AG04449 (cell line): Measurements from ENCODE around the gene CWF19L2.

Experiments used
- CTCF ChIA-PET: fragments of 350-600 bp; formaldehyde crosslinking; extraction: SDS; loops from one replicate; lab custom pipeline; 2021; ENCODE audit warnings: antibody characterized with exemption; lab: Yijun Ruan, JAX
- POLR2A ChIA-PET: fragments of 400-600, 350-600 bp; formaldehyde crosslinking; extraction: SDS; loops from one replicate; lab custom pipeline; 2020; ENCODE audit warnings: antibody characterized with exemption, inconsistent platforms; lab: Yijun Ruan, JAX
- DNase-seq: peaks from one replicate; pipeline ENCODE4 v3.0.0-alpha.2; 2010; ENCODE audit warnings: low read depth, low spot score
- H3K4me3 ChIP-seq: 2 replicates; pipeline ENCODE4 v1.5.1; 2011; ENCODE audit warnings: low read depth, mild to moderate bottlenecking, control low read depth, low read length
- CTCF ChIP-seq: IDR thresholded peaks from one replicate; pipeline ENCODE4 v1.5.1; 2011; ENCODE audit warnings: mild to moderate bottlenecking, moderate library complexity, low read length, control low read depth, inconsistent platforms; ENCODE audit not compliant: insufficient read depth; ENCODE audit errors: missing control alignments

The CWF19L2 gene

GRCh38 chr11:107387666-107388065 lies 70.0 kb downstream of the CWF19L2 start:
- no peak for TF ChIP-seq CTCF
- no peak overlapping the region for H3K4me3 ChIP-seq
- DNase-seq = no peak
- ChIA-PET POLR2A (no interaction called here), CTCF (no interaction called here)

- POLR2A ChIA-PET = no interaction called here
- no peak for TF ChIP-seq CTCF
- CTCF ChIA-PET = interaction anchor here (0.6 kb wide), 1 partner anchor 1997 kb away, joined by 3 read pairs; no protein-coding TSS in a partner anchor
- H3K4me3 ChIP-seq = no peak overlapping the region
- no peak for DNase-seq
Observed at GRCh38 chr11:107385361-107385981, 72.2 kb downstream of the CWF19L2 start.

GRCh38 chr11:107384144-107384852 lies 73.3 kb downstream of the CWF19L2 start:
- no peak for DNase-seq
- no peak overlapping the region for H3K4me3 ChIP-seq
- POLR2A ChIA-PET = no interaction called here
- no peak for TF ChIP-seq CTCF
- CTCF ChIA-PET = no interaction called here

- ChIA-PET POLR2A (no interaction called here), CTCF (no interaction called here)
- TF ChIP-seq CTCF = no peak
- no peak for DNase-seq
- H3K4me3 ChIP-seq = no peak overlapping the region
Observed at GRCh38 chr11:107372439-107372838, 85.2 kb downstream of the CWF19L2 start.

- TF ChIP-seq CTCF = no peak
- no peak overlapping the region for H3K4me3 ChIP-seq
- CTCF ChIA-PET = no interaction called here
- POLR2A ChIA-PET = no interaction called here
- no peak for DNase-seq
Observed at GRCh38 chr11:107370390-107370789, 87.2 kb downstream of the CWF19L2 start.

- no peak for TF ChIP-seq CTCF
- no peak overlapping the region for H3K4me3 ChIP-seq
- CTCF ChIA-PET = no interaction called here
- POLR2A ChIA-PET = no interaction called here
- DNase-seq = no peak
Observed at GRCh38 chr11:107359701-107360100, 97.9 kb downstream of the CWF19L2 start.
